Measurements from ENCODE around the gene FOLR2.

DNA sequence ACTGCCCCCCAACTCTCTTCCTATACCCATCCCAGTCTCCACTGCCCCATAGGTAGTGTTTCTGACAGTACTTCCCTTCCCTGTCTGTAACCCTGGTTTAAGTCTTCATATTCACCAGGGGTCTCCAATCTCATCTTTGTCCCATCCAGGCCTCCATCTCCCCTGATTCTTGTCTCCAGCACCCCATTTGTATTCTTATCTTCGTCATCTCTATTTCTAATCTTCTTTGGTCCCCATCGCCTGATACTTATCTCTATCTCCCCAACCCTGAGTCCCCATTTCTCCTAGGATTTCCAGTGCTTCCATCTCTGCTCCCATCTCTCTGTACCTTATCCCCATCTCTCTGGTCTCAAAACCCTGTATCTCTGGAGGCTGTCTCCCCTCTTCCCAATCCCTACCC is 25.5 kb downstream of the FOLR2 start:
- TF ChIP-seq YY1 (IDR thresholded peaks at IDR 0.05; ENCODE audit: extremely low read depth, insufficient replicate concordance, low read depth, low read length) (no peak), EZH2 (IDR thresholded peaks at IDR 0.05) (no peak), POLR2AphosphoS5 (IDR thresholded peaks at IDR 0.05; ENCODE audit: low read depth, low read length) (no peak), POLR2A (IDR thresholded peaks at IDR 0.05; ENCODE audit: borderline replicate concordance, extremely low read depth, insufficient read depth, insufficient read length) (no peak), SP1 (IDR thresholded peaks at IDR 0.05; ENCODE audit: low read depth) (no peak), ELF1 (IDR thresholded peaks at IDR 0.05; ENCODE audit: borderline replicate concordance, low read depth) (no peak), TCF7L2 (IDR thresholded peaks at IDR 0.05; ENCODE audit: borderline replicate concordance, extremely low read depth, insufficient read depth, insufficient read length) (no peak)
- TF ChIP-seq, protein P1, sequence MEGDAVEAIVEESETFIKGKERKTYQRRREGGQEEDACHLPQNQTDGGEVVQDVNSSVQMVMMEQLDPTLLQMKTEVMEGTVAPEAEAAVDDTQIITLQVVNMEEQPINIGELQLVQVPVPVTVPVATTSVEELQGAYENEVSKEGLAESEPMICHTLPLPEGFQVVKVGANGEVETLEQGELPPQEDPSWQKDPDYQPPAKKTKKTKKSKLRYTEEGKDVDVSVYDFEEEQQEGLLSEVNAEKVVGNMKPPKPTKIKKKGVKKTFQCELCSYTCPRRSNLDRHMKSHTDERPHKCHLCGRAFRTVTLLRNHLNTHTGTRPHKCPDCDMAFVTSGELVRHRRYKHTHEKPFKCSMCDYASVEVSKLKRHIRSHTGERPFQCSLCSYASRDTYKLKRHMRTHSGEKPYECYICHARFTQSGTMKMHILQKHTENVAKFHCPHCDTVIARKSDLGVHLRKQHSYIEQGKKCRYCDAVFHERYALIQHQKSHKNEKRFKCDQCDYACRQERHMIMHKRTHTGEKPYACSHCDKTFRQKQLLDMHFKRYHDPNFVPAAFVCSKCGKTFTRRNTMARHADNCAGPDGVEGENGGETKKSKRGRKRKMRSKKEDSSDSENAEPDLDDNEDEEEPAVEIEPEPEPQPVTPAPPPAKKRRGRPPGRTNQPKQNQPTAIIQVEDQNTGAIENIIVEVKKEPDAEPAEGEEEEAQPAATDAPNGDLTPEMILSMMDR (IDR thresholded peaks at IDR 0.05 in 2 of 3, conservative IDR thresholded peaks at IDR 0.05 in 1 of 3; ENCODE audit: borderline replicate concordance in 1 of 3, insufficient read depth in 1 of 3, low read depth in 2 of 3, low read length in 2 of 3), result no peak
- TF ChIP-seq, protein P2, sequence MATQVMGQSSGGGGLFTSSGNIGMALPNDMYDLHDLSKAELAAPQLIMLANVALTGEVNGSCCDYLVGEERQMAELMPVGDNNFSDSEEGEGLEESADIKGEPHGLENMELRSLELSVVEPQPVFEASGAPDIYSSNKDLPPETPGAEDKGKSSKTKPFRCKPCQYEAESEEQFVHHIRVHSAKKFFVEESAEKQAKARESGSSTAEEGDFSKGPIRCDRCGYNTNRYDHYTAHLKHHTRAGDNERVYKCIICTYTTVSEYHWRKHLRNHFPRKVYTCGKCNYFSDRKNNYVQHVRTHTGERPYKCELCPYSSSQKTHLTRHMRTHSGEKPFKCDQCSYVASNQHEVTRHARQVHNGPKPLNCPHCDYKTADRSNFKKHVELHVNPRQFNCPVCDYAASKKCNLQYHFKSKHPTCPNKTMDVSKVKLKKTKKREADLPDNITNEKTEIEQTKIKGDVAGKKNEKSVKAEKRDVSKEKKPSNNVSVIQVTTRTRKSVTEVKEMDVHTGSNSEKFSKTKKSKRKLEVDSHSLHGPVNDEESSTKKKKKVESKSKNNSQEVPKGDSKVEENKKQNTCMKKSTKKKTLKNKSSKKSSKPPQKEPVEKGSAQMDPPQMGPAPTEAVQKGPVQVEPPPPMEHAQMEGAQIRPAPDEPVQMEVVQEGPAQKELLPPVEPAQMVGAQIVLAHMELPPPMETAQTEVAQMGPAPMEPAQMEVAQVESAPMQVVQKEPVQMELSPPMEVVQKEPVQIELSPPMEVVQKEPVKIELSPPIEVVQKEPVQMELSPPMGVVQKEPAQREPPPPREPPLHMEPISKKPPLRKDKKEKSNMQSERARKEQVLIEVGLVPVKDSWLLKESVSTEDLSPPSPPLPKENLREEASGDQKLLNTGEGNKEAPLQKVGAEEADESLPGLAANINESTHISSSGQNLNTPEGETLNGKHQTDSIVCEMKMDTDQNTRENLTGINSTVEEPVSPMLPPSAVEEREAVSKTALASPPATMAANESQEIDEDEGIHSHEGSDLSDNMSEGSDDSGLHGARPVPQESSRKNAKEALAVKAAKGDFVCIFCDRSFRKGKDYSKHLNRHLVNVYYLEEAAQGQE (IDR thresholded peaks at IDR 0.05; ENCODE audit: low read depth), result no peak
